Breast epithelium (tissue), 3 donors: ENCODE data around the gene SH3BP4.

ENCODE experiments used
- POLR2A ChIP-seq: fragments of 450-650 bp; IDR thresholded peaks from one replicate; pipeline ENCODE4 v1.6.1; 2016; ENCODE audit warnings: antibody characterized with exemption, mild to moderate bottlenecking, moderate library complexity
- POLR2AphosphoS5 ChIP-seq, 3 donors: sonication (generic); formaldehyde crosslinking; IDR thresholded peaks; one replicate each; pipeline ENCODE4 v1.6.1; 2017; ENCODE audit warnings: antibody characterized with exemption in 3 of 3
- TF ChIP-seq, protein P1 (sequence below), 3 donors: fragments of 450-650 bp; IDR thresholded peaks; one replicate each; pipeline ENCODE4 v1.5.1; 2016 to 2017; ENCODE audit warnings: antibody characterized with exemption in 3 of 3, mild to moderate bottlenecking in 3 of 3, moderate library complexity in 3 of 3

DNA sequence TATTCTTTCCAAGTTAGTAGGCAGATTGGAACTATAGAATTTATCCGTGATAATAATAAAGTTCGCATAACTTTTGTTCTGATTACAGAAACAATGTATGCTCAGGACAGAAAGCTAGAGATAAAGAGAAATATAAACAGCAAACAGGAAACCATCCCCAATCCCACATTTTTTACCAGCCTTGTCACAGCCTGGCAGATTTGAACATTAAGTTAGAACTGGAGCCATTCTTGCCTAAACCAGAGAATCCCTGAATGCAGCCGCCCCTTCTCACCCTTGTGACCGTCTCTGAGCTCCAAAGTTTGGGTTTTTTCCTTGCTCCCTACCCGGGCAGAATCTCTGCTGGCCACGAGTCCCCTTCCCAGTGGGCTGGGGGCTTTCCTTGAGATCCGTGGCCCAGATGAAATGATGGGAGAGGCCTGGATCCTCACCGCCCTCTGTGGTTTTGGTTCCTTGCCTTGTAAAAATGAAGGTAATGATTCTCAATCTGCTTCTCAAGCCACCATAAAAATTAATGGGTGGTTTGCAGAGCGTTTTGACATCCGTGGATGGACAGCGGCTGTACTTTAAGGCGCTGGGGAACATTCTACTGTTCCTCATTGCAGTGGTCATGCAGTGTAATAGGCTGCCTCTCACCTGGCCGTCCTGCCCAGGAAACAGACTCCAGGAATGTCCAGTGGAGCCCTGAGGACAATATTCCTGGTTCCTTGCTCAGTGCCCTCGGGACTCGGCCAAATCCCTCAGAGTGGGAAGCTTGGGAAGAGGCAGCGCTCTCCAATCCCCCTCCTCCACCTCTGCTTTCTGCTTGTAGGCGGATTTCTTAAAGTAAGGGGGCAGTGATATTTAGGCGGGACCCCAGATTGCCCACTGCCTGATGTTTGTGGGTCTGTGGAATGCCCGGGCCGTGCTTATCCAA lies 1.6 kb downstream of the SH3BP4 start:
- TF ChIP-seq, protein P1, sequence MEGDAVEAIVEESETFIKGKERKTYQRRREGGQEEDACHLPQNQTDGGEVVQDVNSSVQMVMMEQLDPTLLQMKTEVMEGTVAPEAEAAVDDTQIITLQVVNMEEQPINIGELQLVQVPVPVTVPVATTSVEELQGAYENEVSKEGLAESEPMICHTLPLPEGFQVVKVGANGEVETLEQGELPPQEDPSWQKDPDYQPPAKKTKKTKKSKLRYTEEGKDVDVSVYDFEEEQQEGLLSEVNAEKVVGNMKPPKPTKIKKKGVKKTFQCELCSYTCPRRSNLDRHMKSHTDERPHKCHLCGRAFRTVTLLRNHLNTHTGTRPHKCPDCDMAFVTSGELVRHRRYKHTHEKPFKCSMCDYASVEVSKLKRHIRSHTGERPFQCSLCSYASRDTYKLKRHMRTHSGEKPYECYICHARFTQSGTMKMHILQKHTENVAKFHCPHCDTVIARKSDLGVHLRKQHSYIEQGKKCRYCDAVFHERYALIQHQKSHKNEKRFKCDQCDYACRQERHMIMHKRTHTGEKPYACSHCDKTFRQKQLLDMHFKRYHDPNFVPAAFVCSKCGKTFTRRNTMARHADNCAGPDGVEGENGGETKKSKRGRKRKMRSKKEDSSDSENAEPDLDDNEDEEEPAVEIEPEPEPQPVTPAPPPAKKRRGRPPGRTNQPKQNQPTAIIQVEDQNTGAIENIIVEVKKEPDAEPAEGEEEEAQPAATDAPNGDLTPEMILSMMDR (IDR thresholded peaks at IDR 0.05): no peak
- no peak for TF ChIP-seq POLR2A
- TF ChIP-seq POLR2AphosphoS5 (IDR thresholded peaks at IDR 0.05): no peak
